ENCODE results near the gene UGT1A6. TPM values are rescaled to one million over a fixed set of nuclear protein-coding genes. Genes with fewer than 3 reads are reported as not detected.

UGT1A6 gene
- polyA plus RNA-seq, 2 of the 4 experiments (the other 2 are of a cell fraction): 2.5 to 3.5 TPM

DNA sequence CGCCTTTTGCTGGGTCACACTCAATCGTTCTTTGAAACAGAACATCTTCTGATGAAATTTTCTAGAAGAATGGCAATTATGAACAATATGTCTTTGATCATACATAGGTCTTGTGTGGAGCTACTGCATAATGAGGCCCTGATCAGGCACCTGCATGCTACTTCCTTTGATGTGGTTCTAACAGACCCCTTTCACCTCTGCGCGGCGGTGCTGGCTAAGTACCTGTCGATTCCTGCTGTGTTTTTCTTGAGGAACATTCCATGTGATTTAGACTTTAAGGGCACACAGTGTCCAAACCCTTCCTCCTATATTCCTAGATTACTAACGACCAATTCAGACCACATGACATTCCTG, 20.5 kb downstream of the UGT1A6 start:
- H3K4me2 ChIP-seq: no peak overlapping the region
- H3K4me1 ChIP-seq: peaks cover 35% of the 10 kb centered on the region
- ChIA-PET POLR2A (no interaction called here), CTCF (no interaction called here)
- no peak for ATAC-seq
- no peak for DNase-seq (ENCODE audit: low read depth in 1 of 2, low spot score in 1 of 2)
- no peak overlapping the region for H3K4me3 ChIP-seq
- H3K9me3 ChIP-seq: peaks cover 17% of the 10 kb centered on the region
- TF ChIP-seq HOXA7 (CRISPR knock-in tag; IDR thresholded peaks at IDR 0.05) (no peak), KDM5A (IDR thresholded peaks at IDR 0.05) (no peak), MAFK (IDR thresholded peaks at IDR 0.05; ENCODE audit: partially characterized antibody) (no peak), NFE2L2 (conservative IDR thresholded peaks at IDR 0.05; ENCODE audit: low read length) (no peak), ZFP36 (IDR thresholded peaks at IDR 0.05; ENCODE audit: borderline replicate concordance, partially characterized antibody) (no peak), RNF2 (IDR thresholded peaks at IDR 0.05; ENCODE audit: borderline replicate concordance, low read depth) (no peak), EHMT2 (IDR thresholded peaks at IDR 0.05; ENCODE audit: low read depth) (no peak), HDAC2 (IDR thresholded peaks at IDR 0.05) (no peak), EP300 (IDR thresholded peaks at IDR 0.05) (no peak), ELK1 (IDR thresholded peaks at IDR 0.05; ENCODE audit: low read depth, low read length) (no peak), KDM1A (IDR thresholded peaks at IDR 0.05; ENCODE audit: low read depth) (no peak), POLR2AphosphoS2 (conservative IDR thresholded peaks at IDR 0.05; ENCODE audit: low read length) (no peak), EHF (CRISPR knock-in tag; IDR thresholded peaks at IDR 0.05) (no peak), BHLHE40 (IDR thresholded peaks at IDR 0.05; ENCODE audit: low read depth, low read length) (no peak), GATA3 (IDR thresholded peaks at IDR 0.05; ENCODE audit: borderline replicate concordance) (no peak)
- TF ChIP-seq, protein P1, sequence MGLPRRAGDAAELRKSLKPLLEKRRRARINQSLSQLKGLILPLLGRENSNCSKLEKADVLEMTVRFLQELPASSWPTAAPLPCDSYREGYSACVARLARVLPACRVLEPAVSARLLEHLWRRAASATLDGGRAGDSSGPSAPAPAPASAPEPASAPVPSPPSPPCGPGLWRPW (IDR thresholded peaks at IDR 0.05): no peak
- H3K27ac ChIP-seq: peak overlapping the region; percentile 98 to 100
- 93% methylated on average over 7 of the region's 7 CpGs for WGBS (ENCODE audit: missing lambda C conversion rate)
- no peak for FAIRE-seq

DNA sequence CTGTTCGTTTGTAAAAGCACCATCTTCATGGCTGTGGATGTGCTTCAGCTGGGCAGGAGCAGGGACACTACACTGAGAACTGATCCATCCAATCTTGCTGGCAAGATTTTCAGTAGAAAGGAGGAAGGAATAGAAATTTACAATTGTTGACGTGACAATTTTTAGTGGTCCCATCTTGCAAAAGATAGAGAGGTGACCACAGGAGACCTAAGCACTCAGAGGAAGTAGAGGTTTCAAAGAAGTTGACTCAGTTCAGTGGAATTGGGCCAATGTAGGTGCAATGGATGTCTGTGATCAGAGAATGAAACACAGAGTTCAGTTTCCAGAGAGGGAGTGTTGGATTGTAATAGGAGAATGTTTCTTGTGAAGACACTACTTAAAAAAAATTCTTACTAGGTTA, 21.4 kb downstream of the UGT1A6 start:
- 92% methylated on average over 2 of the region's 2 CpGs for WGBS (ENCODE audit: missing lambda C conversion rate)
- DNase-seq (ENCODE audit: low read depth in 1 of 2, low spot score in 1 of 2) (no peak), FAIRE-seq (no peak), ATAC-seq (no peak)
- POLR2A ChIA-PET: no interaction called here
- CTCF ChIA-PET: no interaction called here
- peaks cover 26% of the 10 kb centered on the region for H3K4me1 ChIP-seq
- no peak overlapping the region for H3K4me3 ChIP-seq
- H3K27ac ChIP-seq: peak overlapping the region; percentile 98 to 100
- H3K4me2 ChIP-seq: no peak overlapping the region
- H3K9me3 ChIP-seq: peaks cover 15% of the 10 kb centered on the region; the same call in 2 of the 3 replicates
- TF ChIP-seq ATOH8 (CRISPR knock-in tag; IDR thresholded peaks at IDR 0.05; ENCODE audit: low read depth): no peak
- TF ChIP-seq TFCP2L1 (CRISPR knock-in tag; IDR thresholded peaks at IDR 0.05): no peak
- no peak for TF ChIP-seq RCOR1 (IDR thresholded peaks at IDR 0.05; ENCODE audit: low read depth, low read length)
- TF ChIP-seq KDM1A (IDR thresholded peaks at IDR 0.05; ENCODE audit: low read depth): no peak
- no peak for TF ChIP-seq ESRRA (IDR thresholded peaks at IDR 0.05; ENCODE audit: borderline replicate concordance, low read length)

DNA sequence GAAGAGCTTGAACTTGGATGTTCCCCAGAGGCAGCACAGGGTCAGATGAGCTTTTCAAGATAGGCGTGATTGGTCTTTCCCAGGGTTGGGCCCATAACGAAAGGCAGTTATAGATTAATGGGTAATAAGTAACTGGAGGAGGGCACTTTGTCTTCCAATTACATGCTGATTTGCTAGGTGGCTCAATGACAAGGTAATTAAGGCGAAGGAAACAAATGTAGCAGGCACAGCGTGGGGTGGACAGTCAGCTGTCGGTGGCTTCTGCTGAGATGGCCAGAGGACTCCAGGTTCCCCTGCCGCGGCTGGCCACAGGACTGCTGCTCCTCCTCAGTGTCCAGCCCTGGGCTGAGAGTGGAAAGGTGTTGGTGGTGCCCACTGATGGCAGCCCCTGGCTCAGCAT, 25.9 kb downstream of the UGT1A6 start, which contains the start of gene UGT1A4:
Gene UGT1A4, plus strand, starts transcription at position 185 of the 400 bp plus-strand sequence. Its CDS starts 85 bp downstream, at position 270.
- Histone ChIP-seq H3K27ac (peak within 1 kb of the TSS; percentile 28 to 66; a peak in 4 of 6 replicates), H3K9me3 (peaks cover 3% of the 10 kb centered on the region; the same call in 1 of the 3 replicates), H3K4me1 (peaks cover 7% of the 10 kb centered on the region; the same call in 1 of the 3 replicates), H3K4me2 (no peak within 1 kb of the TSS), H3K4me3 (no peak within 1 kb of the TSS)
- no peak; a peak in 1 of 6 replicates for ATAC-seq
- ChIA-PET POLR2A (no interaction called here), CTCF (interaction anchor here (1.1 to 1.4 kb wide), 2 partner anchors 12 to 114 kb away, joined by 4 to 5 read pairs; no protein-coding TSS in a partner anchor)
- TF ChIP-seq KDM5A (IDR thresholded peaks at IDR 0.05) (no peak), POLR2A (IDR thresholded peaks at IDR 0.05; ENCODE audit: low read length) (no peak), PHF8 (IDR thresholded peaks at IDR 0.05; ENCODE audit: borderline replicate concordance, low read depth) (no peak), KDM1A (IDR thresholded peaks at IDR 0.05; ENCODE audit: low read depth) (no peak), CHD4 (IDR thresholded peaks at IDR 0.05; ENCODE audit: borderline replicate concordance) (no peak), ZNF302 (CRISPR knock-in tag; IDR thresholded peaks at IDR 0.05) (no peak), EHMT2 (IDR thresholded peaks at IDR 0.05; ENCODE audit: low read depth) (no peak), RCOR1 (IDR thresholded peaks at IDR 0.05; ENCODE audit: low read depth, low read length) (no peak), HEYL (CRISPR knock-in tag; IDR thresholded peaks at IDR 0.05) (no peak), NPAS2 (CRISPR knock-in tag; IDR thresholded peaks at IDR 0.05; ENCODE audit: borderline replicate concordance) (no peak), MYC (IDR thresholded peaks at IDR 0.05; ENCODE audit: borderline replicate concordance, low read length) (no peak), CBX8 (IDR thresholded peaks at IDR 0.05) (no peak)
- TF ChIP-seq, protein P1 (IDR thresholded peaks at IDR 0.05): no peak
- no peak for DNase-seq (ENCODE audit: low read depth in 1 of 2, low spot score in 1 of 2)
- no peak for FAIRE-seq
- 96% methylated on average over 7 of the region's 7 CpGs for WGBS (ENCODE audit: missing lambda C conversion rate)

Data from A549 (cell line).